Measurements from ENCODE around the gene TAAR1. TPM values are rescaled to one million over a fixed set of nuclear protein-coding genes. Genes with fewer than 3 reads are reported as not detected.
A peak's percentile ranks its signal among the peaks of the same experiment; 100 is the strongest.

The TAAR1 gene
- total and polyA plus RNA-seq, 2 experiments from 2014 or later: not detected

- in situ Hi-C loops (cut with MboI): no loop called here
- H3K9me2 ChIP-seq (ENCODE audit: insufficient read depth): no peaks in the 10 kb centered on the region
- no peaks in the 10 kb centered on the region for H3F3A ChIP-seq (ENCODE audit: insufficient read depth)
- TF ChIP-seq EZH2 (IDR thresholded peaks at IDR 0.05; ENCODE audit: insufficient read depth, poor library complexity, severe bottlenecking): no peak
- TF ChIP-seq EZH2phosphoT487 (IDR thresholded peaks at IDR 0.05; ENCODE audit: insufficient read depth, low read depth): no peak
- H3K79me2 ChIP-seq (ENCODE audit: insufficient read depth): no peaks in the 10 kb centered on the region
- H2AFZ ChIP-seq: no peak overlapping the region
- no peak for DNase-seq
- H3K9me3 ChIP-seq (ENCODE audit: low read depth): no peaks in the 10 kb centered on the region
- H3K27ac ChIP-seq: no peak overlapping the region
- H3K36me3 ChIP-seq (ENCODE audit: low read depth): no peaks in the 10 kb centered on the region
- H3K27me3 ChIP-seq (replicated peaks; ENCODE audit: insufficient read depth): no peaks in the 10 kb centered on the region
- H3K4me2 ChIP-seq (ENCODE audit: unreplicated experiment): no peak overlapping the region
- WGBS, 2 experiments (ENCODE audit: low coverage in 1 of 2, low lambda C conversion rate in 2 of 2, missing lambda C conversion rate in 2 of 2): 5 to 12% methylated on average over 1 of the region's 1 CpG
- no peak overlapping the region for H3K9ac ChIP-seq
- H3K4me1 ChIP-seq (ENCODE audit: insufficient read depth): peaks cover 5% of the 10 kb centered on the region; the same call in 1 of the 2 replicates
- no peaks in the 10 kb centered on the region for H4K20me1 ChIP-seq (ENCODE audit: insufficient read depth)
- H3K4me3 ChIP-seq: no peak overlapping the region
Observed at GRCh38 chr6:132698608-132699007, 39.6 kb upstream of the TAAR1 start.

- Histone ChIP-seq H4K20me1 (ENCODE audit: insufficient read depth) (no peaks in the 10 kb centered on the region), H3K9ac (no peak overlapping the region), H3K79me2 (ENCODE audit: insufficient read depth) (no peaks in the 10 kb centered on the region), H3K9me2 (ENCODE audit: insufficient read depth) (no peaks in the 10 kb centered on the region), H2AFZ (no peak overlapping the region), H3K9me3 (ENCODE audit: low read depth) (no peaks in the 10 kb centered on the region), H3K4me1 (ENCODE audit: insufficient read depth) (peaks cover 5% of the 10 kb centered on the region; the same call in 1 of the 2 replicates), H3K4me3 (no peak overlapping the region), H3K27me3 (replicated peaks; ENCODE audit: insufficient read depth) (no peaks in the 10 kb centered on the region), H3F3A (ENCODE audit: insufficient read depth) (no peaks in the 10 kb centered on the region), H3K4me2 (ENCODE audit: unreplicated experiment) (no peak overlapping the region), H3K36me3 (ENCODE audit: low read depth) (no peaks in the 10 kb centered on the region), H3K27ac (no peak overlapping the region)
- in situ Hi-C loops (cut with MboI): no loop called here
- 13 to 23% methylated on average over 1 of the region's 1 CpG for WGBS, 2 experiments (ENCODE audit: low coverage in 1 of 2, low lambda C conversion rate in 2 of 2, missing lambda C conversion rate in 2 of 2)
- no peak for DNase-seq
- no peak for TF ChIP-seq EZH2 (IDR thresholded peaks at IDR 0.05; ENCODE audit: insufficient read depth, poor library complexity, severe bottlenecking)
- no peak for TF ChIP-seq EZH2phosphoT487 (IDR thresholded peaks at IDR 0.05; ENCODE audit: insufficient read depth, low read depth)
Observed at GRCh38 chr6:132695773-132696172, 36.8 kb upstream of the TAAR1 start.

- Histone ChIP-seq H3K36me3 (ENCODE audit: low read depth) (no peaks in the 10 kb centered on the region), H2AFZ (no peak overlapping the region), H3K4me3 (no peak overlapping the region), H3K9me2 (ENCODE audit: insufficient read depth) (no peaks in the 10 kb centered on the region), H3K27me3 (replicated peaks; ENCODE audit: insufficient read depth) (no peaks in the 10 kb centered on the region), H3K9me3 (ENCODE audit: low read depth) (no peaks in the 10 kb centered on the region), H3K4me1 (ENCODE audit: insufficient read depth) (no peaks in the 10 kb centered on the region), H3F3A (ENCODE audit: insufficient read depth) (no peaks in the 10 kb centered on the region), H3K9ac (no peak overlapping the region), H3K4me2 (ENCODE audit: unreplicated experiment) (no peak overlapping the region), H3K27ac (no peak overlapping the region), H4K20me1 (ENCODE audit: insufficient read depth) (no peaks in the 10 kb centered on the region), H3K79me2 (ENCODE audit: insufficient read depth) (no peaks in the 10 kb centered on the region)
- in situ Hi-C loops (cut with MboI): no loop called here
- DNase-seq: no peak
- WGBS, 2 experiments (ENCODE audit: low coverage in 1 of 2, low lambda C conversion rate in 2 of 2, missing lambda C conversion rate in 2 of 2): 71 to 82% methylated on average over 3 of the region's 3 CpGs
- TF ChIP-seq EZH2 (IDR thresholded peaks at IDR 0.05; ENCODE audit: insufficient read depth, poor library complexity, severe bottlenecking): no peak
- no peak for TF ChIP-seq EZH2phosphoT487 (IDR thresholded peaks at IDR 0.05; ENCODE audit: insufficient read depth, low read depth)
Observed at GRCh38 chr6:132693478-132693877, 34.5 kb upstream of the TAAR1 start.

- Histone ChIP-seq H4K20me1 (ENCODE audit: insufficient read depth) (no peaks in the 10 kb centered on the region), H3K79me2 (ENCODE audit: insufficient read depth) (no peaks in the 10 kb centered on the region), H3K4me1 (ENCODE audit: insufficient read depth) (peaks cover 12% of the 10 kb centered on the region), H3K27ac (no peak overlapping the region), H3K27me3 (replicated peaks; ENCODE audit: insufficient read depth) (no peaks in the 10 kb centered on the region), H3K9ac (no peak overlapping the region), H2AFZ (no peak overlapping the region), H3K9me3 (ENCODE audit: low read depth) (no peaks in the 10 kb centered on the region), H3K36me3 (ENCODE audit: low read depth) (no peaks in the 10 kb centered on the region), H3K9me2 (ENCODE audit: insufficient read depth) (no peaks in the 10 kb centered on the region), H3K4me2 (ENCODE audit: unreplicated experiment) (no peak overlapping the region), H3F3A (ENCODE audit: insufficient read depth) (peaks cover 6% of the 10 kb centered on the region; the same call in 1 of the 2 replicates), H3K4me3 (no peak overlapping the region)
- no peak for TF ChIP-seq EZH2phosphoT487 (IDR thresholded peaks at IDR 0.05; ENCODE audit: insufficient read depth, low read depth)
- no peak for TF ChIP-seq EZH2 (IDR thresholded peaks at IDR 0.05; ENCODE audit: insufficient read depth, poor library complexity, severe bottlenecking)
- in situ Hi-C loops (cut with MboI): no loop called here
- DNase-seq: no peak
- 67 to 74% methylated on average over 4 of the region's 4 CpGs for WGBS, 2 experiments (ENCODE audit: low coverage in 1 of 2, low lambda C conversion rate in 2 of 2, missing lambda C conversion rate in 2 of 2)
Observed at GRCh38 chr6:132690678-132691077, 31.7 kb upstream of the TAAR1 start.

GRCh38 chr6:132687306-132687705 is 28.3 kb upstream of the TAAR1 start:
- Histone ChIP-seq H3K4me2 (ENCODE audit: unreplicated experiment) (peak overlapping the region; percentile 36), H3K4me3 (peak overlapping the region; percentile 36), H3K27ac (peak overlapping the region; percentile 43), H3K9me3 (ENCODE audit: low read depth) (no peaks in the 10 kb centered on the region), H3K9me2 (ENCODE audit: insufficient read depth) (no peaks in the 10 kb centered on the region), H3K79me2 (ENCODE audit: insufficient read depth) (no peaks in the 10 kb centered on the region), H2AFZ (peak overlapping the region; percentile 72), H4K20me1 (ENCODE audit: insufficient read depth) (no peaks in the 10 kb centered on the region), H3K27me3 (replicated peaks; ENCODE audit: insufficient read depth) (no peaks in the 10 kb centered on the region), H3K36me3 (ENCODE audit: low read depth) (no peaks in the 10 kb centered on the region), H3K9ac (peak overlapping the region; percentile 9; the same call in 1 of the 2 replicates), H3K4me1 (ENCODE audit: insufficient read depth) (peaks cover 34% of the 10 kb centered on the region), H3F3A (ENCODE audit: insufficient read depth) (peaks cover 20% of the 10 kb centered on the region)
- DNase-seq: peak; percentile 86
- in situ Hi-C loops (cut with MboI): no loop called here
- TF ChIP-seq EZH2 (IDR thresholded peaks at IDR 0.05; ENCODE audit: insufficient read depth, poor library complexity, severe bottlenecking) (no peak), EZH2phosphoT487 (IDR thresholded peaks at IDR 0.05; ENCODE audit: insufficient read depth, low read depth) (no peak)
- WGBS, 2 experiments (ENCODE audit: low coverage in 1 of 2, low lambda C conversion rate in 2 of 2, missing lambda C conversion rate in 2 of 2): 38 to 47% methylated on average over 5 of the region's 5 CpGs

Data from GM23248 (cell line).